Stimulated activated CD8-positive, alpha-beta memory T cell treated with anti-CD3 and anti-CD28 coated beads, Interleukin-15, amount 100 ng/mL, for 48 hours (primary cell): ENCODE data around the gene CCR6.
"Not testable (repeated sequence)": the region's sequence is repeated elsewhere in the genome, so short reads cannot be mapped to it uniquely, and the experiment has no call there.

ENCODE experiments used
- DNase-seq, 2 donors: peaks; one replicate each; pipeline ENCODE4 v3.0.0-alpha.2; 2020; ENCODE audit warnings: low read depth in 2 of 2

Gene CCR6

DNA sequence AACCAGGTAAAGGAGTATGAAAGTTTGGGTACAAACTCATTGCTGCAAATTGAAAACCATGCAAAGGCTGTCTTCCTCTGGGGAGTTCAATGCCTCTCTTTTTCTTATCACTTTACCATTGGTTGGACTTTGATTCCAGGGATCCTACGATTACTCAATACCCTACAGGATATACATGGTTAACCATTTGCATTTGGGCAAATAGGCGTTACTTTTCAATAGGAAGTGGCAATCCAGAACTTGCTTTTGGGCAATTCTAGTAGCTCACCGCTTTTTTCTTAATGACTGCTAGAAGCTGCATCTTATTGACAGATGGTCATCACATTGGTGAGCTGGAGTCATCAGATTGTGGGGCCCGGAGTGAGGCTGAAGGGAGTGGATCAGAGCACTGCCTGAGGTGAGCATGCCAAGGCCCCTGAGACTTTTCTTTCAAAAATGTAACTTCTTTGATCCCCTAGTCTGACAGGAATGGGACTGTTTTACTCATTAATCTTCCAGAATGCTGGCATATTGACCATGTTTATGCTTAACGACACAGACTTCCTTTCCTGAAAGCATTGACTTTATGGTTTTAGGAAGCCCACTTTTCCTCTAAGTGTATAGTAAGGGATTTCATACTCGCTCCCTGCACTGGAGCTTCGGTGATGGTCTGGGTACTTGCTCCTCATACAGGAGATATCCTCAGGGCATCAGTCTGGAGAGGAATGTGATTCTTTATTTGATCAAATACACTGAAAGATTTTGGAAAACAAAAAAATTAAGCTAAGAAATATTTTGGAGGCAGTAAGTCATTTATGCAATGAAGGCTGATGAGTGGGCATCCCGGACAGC is at the start of gene CCR6:
TSS of gene CCR6 (plus strand) at position 270 of the 831 bp plus-strand sequence. CDS start 13,039 bp downstream, outside the sequence.
- no peak for DNase-seq

DNA sequence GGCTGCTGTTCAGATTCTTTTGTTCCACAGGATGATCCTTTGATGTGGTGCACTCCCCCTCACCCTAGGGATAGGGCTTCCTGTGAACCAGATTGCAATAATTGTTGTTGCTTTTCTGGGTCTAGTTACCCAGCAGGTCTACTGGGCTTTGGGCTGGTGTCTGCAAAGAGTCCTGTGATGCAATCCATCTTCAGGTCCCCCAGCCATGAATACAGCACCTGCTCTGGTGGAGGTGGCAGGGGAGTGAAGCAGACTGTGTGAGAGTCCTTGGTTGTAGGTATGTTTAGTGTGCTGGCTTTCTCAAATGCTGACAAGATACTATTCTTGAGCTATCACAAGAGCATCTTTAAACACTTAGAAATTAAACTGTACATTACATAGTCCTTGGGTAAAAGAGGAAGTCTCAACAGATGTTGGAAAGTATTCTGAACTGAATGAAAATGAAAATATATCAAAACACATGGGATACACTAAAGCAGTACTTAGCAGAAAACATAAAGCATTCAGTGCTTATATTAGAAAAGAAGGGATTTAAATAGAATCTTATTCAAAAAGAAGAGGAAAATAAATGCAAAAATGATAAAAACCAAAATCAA is 49.1 kb upstream of the CCR6 start:
- no peak for DNase-seq

DNA sequence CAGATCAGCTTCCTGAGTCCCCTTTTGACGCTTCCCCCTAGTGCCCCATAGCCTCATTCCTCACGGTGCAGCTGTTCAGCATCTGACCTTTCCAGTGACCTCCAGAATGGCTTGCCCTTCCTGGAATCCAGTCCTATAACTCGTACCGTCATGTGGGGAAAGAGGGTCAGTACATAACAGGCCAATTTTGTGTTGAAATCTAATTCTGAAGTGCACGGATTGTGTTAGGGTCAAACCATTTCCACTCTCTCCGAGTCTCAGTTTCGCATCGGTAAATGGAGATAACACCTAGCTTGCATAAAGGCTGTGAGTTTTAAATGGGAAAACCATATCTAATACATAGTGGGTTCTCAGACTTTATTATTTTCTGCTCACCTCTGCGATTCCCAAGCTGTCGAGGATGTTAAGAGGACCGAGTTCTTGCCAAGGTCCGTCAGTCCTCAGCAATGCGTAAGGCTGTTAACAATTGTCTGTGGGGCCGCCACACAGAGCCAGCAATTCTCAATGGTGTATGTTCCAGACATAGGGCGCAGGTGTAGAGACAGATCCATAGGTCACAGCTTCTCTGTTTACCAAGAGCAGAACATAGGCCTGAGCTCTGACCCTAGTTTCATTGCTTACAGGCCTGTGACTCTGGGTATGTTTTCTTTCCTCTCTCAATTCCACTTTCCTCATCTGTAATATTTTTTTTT is 45.5 kb upstream of the CCR6 start:
- no peak for DNase-seq

DNA sequence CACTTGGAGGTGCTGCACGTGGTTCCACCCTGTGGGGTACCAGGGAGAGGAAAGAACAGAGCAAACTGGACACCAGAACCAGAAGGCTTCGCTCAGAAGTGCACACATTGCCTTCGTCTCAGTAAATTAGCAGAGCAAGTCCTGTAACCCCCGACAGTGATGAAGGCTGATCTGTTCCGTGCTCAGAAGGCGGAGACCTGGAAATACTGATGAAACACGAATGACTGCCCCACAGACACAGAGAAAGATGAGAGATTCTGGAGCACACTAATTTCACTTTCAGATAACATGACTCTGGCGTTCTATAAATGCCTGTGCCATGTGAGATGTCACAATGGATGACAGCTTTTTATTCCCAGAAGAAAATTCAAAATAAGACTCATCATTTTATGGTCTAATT is 44.2 kb upstream of the CCR6 start:
- DNase-seq: no peak

- peak; percentile 55 to 63 for DNase-seq
These were observed 43.0 kb upstream of the CCR6 start for GRCh38 chr6:167079853-167080297.

DNA sequence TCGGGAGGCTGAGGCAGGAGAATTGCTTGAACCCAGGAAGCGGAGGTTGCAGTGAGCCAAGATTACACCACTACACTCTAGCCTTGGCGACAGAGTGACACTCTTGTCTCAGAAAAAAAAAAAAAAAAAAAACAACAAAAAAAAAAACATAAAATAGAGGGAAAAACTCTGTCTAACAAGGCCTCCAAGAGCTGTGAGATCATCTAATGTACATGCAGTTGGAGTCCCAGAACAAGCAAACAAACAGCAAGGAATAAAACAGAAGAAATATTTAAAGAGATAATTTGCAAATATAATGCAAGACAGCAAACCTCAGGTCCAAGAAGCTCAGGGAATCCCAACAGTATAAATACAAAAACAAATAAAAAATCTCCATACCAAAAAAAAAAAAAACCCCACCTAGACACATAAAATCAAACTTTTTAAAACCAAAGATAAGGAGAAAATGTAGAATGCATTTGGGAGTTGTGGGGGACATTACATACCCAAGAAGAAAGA is 35.0 kb upstream of the CCR6 start:
- DNase-seq: no peak

- not testable (repeated sequence) for DNase-seq
These were observed 34.2 kb upstream of the CCR6 start for GRCh38 chr6:167088741-167089140.

GRCh38 chr6:167089243-167090142 is 33.4 kb upstream of the CCR6 start:
- DNase-seq: no peak

DNA sequence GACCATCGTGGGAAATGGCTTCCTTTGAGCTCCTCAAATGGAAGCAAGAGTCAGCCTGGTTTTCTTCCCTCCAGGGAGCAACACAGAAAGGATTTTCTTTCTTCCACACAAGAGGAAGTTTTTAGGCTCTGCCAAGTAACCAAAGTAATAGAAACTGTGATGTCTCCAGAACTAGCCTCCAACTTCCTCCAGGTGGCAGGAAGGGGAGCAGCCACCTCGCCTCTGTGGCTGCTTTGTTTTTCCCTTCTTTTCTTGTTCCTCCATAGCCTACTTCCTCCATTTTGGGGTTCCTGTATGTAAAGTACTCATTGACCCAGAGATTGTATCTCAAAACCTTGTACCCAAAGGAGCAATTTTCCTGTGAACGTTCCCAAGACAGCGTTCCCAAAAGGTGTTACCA is 32.7 kb upstream of the CCR6 start:
- no peak for DNase-seq

DNA sequence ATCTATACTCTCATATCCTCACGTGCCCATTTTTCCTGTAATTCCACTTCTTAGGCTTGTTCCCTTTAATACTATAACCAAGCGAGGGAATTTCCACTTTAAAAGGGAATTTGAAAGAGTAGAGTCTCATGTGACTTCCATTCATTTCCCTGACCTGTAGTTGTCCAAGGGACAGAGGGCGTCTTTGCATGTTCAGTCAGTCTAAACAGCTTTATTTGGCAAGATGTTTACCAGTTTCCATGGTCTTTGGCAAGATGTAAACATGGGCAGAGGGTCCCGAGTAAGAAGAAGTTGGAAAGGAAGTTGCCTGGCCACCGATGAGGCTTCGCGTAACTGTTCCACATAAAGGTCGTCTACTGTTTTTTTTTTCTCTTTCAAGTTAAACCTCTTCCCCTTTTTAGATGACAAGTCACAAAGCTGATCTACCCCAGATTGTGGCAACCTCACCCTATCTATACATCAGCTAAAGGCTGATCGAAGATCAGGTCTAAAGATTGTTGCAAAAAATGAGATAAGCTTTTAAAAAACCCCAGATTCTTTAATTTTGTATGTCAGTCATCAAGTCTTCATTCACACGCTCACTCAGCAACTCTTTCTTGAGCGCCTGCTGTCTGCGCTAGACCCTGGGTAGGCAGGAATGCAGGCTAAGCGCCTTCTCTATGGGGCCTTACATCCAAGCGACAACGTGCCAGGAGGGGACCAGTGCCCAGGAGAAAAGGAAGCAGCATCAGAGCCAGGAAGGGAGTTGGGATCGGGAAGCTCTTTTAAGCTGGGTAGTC is 31.7 kb upstream of the CCR6 start:
- no peak for DNase-seq

DNA sequence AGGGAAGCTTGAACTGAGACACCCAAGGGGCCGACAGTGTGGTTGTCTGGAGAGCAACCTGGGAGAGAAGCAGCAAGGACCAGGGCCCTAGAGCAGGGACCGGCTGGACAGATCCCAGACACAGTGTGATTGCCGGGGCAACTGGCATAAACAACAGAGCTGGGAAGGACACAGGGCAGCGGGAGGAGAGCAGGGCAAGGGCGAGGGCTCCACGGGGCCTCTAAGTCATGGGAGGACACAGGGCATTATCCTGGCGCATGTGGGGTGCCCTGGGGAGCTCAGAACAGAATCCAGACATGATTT is 31.1 kb upstream of the CCR6 start:
- no peak for DNase-seq

DNA sequence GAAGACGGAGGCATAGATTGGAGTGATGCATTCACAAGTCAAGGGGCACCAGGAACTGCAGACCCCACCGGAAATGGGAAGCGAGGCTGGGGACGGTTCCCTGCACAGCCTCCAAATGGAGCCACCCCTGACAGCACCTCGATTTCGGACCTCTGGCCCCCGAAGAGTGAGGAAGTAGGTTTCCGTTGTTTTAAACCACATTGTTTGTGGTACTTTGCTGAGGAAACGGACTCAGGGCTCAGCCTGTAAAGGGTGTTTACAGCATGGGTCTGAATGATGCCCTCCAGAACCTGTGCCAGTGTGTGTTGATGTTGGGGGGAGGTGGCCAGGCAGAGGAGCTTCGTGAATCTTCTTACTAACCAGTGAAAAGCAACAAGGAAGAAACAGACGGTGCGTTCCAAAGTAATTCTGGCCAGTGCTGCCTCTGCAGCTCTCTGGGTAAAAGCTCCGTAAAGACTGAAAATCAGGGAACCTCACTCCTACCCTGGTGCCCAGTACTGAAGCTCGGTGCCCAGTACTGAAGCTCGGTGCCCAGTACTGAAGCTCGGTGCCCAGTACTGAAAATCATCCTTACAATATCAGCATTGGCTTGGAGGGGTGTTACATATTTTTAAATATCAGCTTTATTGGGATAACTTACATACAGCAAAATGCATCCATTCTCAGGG is 30.1 kb upstream of the CCR6 start:
- no peak for DNase-seq

DNA sequence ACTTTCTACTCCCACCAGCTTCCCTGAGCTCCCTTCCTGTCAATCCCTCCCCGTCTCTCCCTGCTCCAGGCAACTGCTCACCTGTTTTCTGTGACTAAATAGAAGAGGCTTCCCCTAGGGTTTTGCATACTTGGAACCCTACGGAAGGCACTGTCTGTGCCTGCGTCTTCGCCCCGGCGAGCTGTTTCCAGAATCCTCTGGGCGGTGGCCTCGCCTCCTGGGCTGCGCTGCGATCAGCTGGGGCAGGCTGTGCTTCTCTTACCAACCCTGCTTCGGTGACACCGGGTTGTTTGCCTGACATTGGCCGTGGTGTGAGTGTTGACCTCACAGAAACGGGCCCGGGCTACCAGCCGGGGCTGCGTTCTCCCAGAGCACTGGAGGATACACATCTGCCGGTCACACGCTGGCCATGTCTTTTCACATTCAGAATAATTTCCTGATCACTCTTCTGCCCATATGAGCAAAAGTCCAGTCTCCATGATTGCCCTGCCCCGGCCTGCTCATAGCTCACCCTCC is 29.4 kb upstream of the CCR6 start:
- no peak for DNase-seq

GRCh38 chr6:167093922-167094432 is 28.9 kb upstream of the CCR6 start:
- DNase-seq: peak; percentile 61 to 68

DNA sequence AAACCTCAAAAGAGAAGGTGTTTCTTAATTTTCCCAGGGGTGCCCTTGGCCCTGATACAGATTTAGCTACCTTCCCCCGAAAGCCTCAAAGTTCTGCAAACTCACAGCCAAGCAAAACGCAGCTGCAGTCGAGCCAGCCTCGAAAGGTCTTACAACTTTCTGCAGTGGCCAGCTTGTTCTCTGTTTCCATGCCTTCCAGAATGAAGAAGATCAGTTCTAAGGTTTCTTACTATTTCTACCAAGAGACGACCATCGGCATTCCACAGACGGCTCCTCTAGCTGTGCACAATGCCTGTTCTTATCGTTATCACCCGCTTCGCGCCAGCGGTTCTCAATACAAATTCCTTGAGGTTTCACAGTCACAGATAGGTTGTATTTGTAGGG is 28.5 kb upstream of the CCR6 start:
- DNase-seq: no peak

DNA sequence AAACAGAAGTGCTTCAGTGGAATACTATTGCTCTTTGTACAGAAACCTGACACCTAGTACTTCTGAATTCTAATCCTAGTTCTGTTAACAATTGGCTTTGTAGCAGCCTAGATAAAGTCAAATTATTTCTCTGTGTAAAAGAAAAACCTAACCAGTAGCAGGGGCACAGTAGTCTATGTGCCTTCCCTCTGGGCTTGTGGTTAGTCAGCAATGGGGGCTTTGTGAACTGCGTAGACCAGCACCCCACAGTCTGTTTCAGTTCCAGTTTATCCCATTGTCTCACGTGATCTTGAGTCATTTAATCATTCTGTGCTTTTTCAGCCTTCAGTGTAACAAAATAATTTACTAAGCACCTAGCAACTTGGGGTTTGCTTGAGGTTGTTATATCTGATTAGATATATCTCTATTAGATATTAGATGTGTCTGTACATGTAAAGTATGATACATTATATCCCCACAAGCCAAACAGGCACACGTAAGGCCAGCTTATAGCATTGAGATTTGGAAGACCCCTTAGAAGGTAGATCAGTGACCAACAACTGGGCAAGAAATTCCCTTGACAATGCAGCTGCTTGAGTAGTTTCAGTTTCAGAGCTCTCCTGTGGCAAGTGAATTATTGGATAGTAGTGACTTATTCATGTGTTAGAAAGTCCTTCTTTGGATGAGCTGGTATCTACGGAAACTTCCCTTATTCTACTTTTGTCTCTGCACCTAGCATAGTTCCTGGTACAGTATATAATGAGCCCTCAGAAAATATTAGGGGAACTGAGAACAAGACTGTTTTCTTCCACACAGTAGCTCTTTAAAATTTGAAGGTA is 27.9 kb upstream of the CCR6 start:
- no peak for DNase-seq

- no peak for DNase-seq
These were observed 27.0 kb upstream of the CCR6 start for GRCh38 chr6:167095888-167096287.

GRCh38 chr6:167096991-167097390 is 25.9 kb upstream of the CCR6 start:
- no peak for DNase-seq

DNA sequence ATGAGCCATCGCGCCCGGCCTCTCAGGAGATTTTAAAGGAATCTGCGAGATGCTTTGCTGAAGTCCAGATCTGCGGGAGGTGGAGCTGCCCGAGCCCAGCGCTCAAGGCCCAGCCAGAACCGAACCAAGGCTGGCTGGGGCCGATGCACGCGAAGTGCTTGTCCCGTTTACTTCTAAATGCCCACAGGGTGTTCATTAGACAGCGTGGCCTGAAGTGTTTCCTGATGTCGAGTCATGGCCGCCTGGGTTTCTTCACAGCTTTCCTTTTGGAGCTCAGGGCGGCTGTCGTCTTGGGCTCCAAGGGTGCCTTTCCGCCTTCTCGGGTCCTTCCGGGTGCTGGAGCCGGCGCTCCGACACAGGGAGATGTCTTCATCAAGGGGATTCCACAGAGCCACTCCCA is 25.1 kb upstream of the CCR6 start:
- DNase-seq: no peak
